Hypothalamus (tissue), 51 donors: ENCODE measurements around the gene USP8.
A peak's percentile ranks its signal among the peaks of the same experiment; 100 is the strongest.
"Not testable (repeated sequence)": the region's sequence is repeated elsewhere in the genome, so short reads cannot be mapped to it uniquely, and the experiment has no call there.

Experiments used
- DNase-seq, 51 donors: peaks; one replicate each; lab custom pipeline; 2025; lab: John Stamatoyannopoulos, UW

Gene USP8

GRCh38 chr15:50438251-50438650 lies 14.0 kb downstream of the USP8 start:
- DNase-seq, result no peak

- no peak for DNase-seq
These were observed 16.7 kb downstream of the USP8 start for GRCh38 chr15:50440932-50441331.

- DNase-seq, result no peak
These were observed 28.7 kb downstream of the USP8 start for GRCh38 chr15:50452927-50453326.

GRCh38 chr15:50458348-50459112 lies 34.3 kb downstream of the USP8 start:
- DNase-seq, result no peak

- no peak for DNase-seq
These were observed 39.5 kb downstream of the USP8 start for GRCh38 chr15:50463423-50464358.

GRCh38 chr15:50471072-50471471 lies 46.9 kb downstream of the USP8 start:
- no peak for DNase-seq

GRCh38 chr15:50476143-50476542 lies 51.9 kb downstream of the USP8 start:
- DNase-seq, result no peak

GRCh38 chr15:50484781-50485180 lies 60.6 kb downstream of the USP8 start:
- no peak for DNase-seq

GRCh38 chr15:50485389-50485788 lies 61.2 kb downstream of the USP8 start:
- DNase-seq, result no peak

- no peak for DNase-seq
These were observed 63.1 kb downstream of the USP8 start for GRCh38 chr15:50487287-50487686.

GRCh38 chr15:50493625-50494024 lies 69.4 kb downstream of the USP8 start:
- no peak for DNase-seq

- not testable (repeated sequence) for DNase-seq
These were observed 70.3 kb downstream of the USP8 start for GRCh38 chr15:50494547-50494946.

- DNase-seq, result no peak
These were observed 72.5 kb downstream of the USP8 start for GRCh38 chr15:50496692-50497091.

GRCh38 chr15:50500352-50500751 lies 76.1 kb downstream of the USP8 start:
- no peak for DNase-seq

- DNase-seq, result no peak
These were observed 77.6 kb downstream of the USP8 start for GRCh38 chr15:50501815-50502214.

GRCh38 chr15:50503144-50503543 lies 78.9 kb downstream of the USP8 start:
- no peak for DNase-seq

GRCh38 chr15:50505656-50506055 lies 81.5 kb downstream of the USP8 start:
- not testable (repeated sequence) for DNase-seq

- peak in 1 of 51 donors; percentile 3 for DNase-seq
These were observed 81.9 kb downstream of the USP8 start for GRCh38 chr15:50506121-50506520.

GRCh38 chr15:50513001-50513400 lies 88.8 kb downstream of the USP8 start:
- no peak for DNase-seq

- no peak for DNase-seq
These were observed 95.7 kb downstream of the USP8 start for GRCh38 chr15:50519740-50520425.

- DNase-seq, result no peak
These were observed 99.6 kb downstream of the USP8 start for GRCh38 chr15:50523851-50524251.
